ENCODE data around the gene ZDHHC12.
A peak's percentile ranks its signal among the peaks of the same experiment; 100 is the strongest.

Gene ZDHHC12

DNA sequence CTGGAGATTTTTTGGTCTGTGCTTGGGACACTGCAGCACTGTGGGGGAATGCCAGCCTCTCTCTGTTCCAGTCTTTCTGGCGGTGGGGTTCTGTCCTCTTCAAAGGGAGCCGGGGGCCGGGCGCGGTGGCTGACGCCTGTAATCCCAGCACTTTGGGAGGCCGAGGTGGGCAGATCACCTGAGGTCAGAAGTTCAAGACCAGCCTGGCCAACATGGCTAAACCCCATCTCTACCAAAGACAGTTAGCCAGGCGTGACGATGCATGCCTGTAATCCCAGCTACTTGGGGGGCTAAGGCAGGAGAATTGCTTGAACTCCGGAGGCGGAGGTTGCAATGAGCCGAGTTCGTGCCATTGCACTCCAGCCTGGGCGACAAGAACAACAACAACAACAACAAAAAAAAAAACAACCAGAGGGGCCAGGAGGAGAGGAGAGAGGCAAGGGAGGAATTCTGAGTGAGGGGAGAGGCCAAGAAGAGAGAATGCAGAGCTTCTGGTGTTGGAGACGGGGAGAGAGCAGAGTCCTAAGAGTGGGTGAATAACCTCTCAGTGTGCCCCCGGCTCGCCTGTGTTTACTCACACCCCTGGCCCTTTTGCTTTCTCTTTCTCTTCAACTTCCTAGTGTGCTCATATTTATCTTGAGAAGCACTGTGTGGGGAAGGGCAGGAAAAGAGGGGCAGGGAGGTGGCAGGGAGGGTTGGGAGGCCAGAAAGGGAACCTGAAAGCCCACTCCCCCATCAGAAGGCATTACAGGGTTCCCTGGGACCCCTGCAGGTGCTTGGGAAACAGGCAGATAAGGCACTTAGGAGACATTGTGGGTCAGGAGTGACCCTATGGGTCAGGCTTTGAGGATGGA lies 38.1 kb downstream of the ZDHHC12 start:
- DNase-seq (ENCODE audit: low spot score): no peak

DNA sequence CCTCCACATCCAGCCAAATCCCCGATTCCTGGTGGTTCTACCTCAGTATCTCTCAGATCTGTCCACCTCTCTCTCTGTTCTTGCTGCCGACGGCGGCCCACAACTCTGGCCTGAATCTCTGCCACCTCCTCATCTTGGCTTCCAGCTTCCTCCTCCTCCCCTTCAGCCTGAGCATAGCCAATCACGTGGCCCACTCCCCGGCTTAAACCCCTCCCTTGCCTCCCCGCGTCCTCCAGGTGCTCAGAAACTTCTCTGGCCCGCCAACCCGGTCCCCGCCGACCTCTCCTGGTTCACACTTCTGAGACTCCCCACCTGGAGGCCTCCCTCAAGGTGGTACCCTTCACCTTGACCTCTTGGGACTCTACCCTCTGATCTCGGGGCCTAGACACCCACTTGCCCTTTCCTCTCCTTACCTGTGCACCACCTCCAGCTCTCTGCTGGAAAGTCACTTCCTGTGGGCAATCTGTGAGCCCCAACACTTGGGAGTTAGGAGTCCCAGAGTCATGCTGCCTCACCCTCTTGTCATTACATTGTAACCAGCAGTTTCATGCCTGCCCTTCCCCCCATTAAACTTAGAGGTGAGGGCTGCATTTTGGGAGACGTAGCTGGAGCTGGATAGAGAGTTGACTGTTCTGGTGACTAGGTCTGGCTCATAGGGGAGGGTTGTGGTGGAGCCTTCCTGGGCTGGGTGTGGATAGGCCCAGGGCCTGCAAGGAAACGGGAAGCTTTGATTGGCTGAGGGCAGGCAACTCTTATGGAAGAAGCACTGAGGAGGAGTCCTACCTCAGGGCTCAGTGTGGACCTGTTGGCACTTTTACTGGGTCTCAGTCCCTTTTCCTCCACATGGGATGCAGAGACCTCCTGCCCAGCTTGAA lies 39.4 kb downstream of the ZDHHC12 start:
- peak; percentile 91 for DNase-seq (ENCODE audit: low spot score)

DNA sequence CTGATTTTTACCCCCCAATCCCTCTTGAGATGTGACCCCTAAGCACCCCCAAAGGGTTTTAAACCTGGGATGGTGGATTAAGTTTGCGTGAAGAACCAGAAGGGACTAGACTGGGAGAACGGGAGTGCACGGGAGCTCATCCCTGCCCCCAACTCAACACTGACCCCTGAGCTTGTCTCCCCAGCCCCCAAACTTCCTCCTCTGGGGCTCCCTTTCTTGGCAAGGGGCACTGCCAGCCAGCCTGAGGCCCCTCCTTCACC lies 39.9 kb downstream of the ZDHHC12 start:
- DNase-seq (ENCODE audit: low spot score): no peak

DNA sequence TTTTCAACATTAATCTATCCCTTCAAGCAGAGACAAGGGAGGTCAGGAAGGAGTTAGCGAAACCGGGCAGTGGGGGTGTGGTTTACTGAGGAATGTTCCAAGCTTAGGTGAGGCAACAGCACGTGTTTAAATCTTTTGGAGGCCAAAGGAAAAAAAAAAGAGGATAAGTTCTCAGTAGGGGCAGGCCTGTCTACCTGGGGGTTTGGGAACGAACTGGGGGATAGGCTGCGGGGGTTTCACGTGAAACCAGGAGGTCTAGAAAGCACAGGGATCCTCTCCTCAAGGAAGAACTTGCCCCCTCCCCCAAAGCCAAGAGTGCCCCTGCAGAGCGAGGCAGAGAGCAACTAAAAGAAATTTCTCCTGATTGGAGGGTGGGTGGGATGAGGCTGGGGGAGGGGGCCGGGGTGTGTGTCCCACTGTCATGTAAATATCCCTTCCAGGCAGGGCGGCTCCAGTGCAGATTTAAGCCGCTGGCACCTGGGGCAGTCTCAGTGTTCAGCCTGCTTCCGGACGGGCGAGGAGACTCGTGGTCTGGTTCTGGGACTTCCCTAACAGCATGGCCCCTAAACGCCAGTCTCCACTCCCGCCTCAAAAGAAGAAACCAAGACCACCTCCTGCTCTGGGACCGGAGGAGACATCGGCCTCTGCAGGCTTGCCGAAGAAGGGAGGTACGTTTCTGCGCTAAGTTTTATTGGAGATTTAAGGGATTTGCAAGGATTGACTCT lies 40.4 kb downstream of the ZDHHC12 start:
- peak; percentile 69 for DNase-seq (ENCODE audit: low spot score)

- no peak for DNase-seq (ENCODE audit: low spot score)
These were observed 46.1 kb downstream of the ZDHHC12 start for GRCh38 chr9:128677794-128678193.

GRCh38 chr9:128675382-128675781 lies 48.5 kb downstream of the ZDHHC12 start:
- no peak for DNase-seq (ENCODE audit: low spot score)

Data from LoVo (cell line).